Breast epithelium (tissue), 3 donors: Measurements from ENCODE around the gene PCGF2.

ENCODE experiments used
- POLR2A ChIP-seq: fragments of 450-650 bp; IDR thresholded peaks from one replicate; pipeline ENCODE4 v1.6.1; 2016; ENCODE audit warnings: antibody characterized with exemption, mild to moderate bottlenecking, moderate library complexity
- POLR2AphosphoS5 ChIP-seq, 3 donors: sonication (generic); formaldehyde crosslinking; IDR thresholded peaks; one replicate each; pipeline ENCODE4 v1.6.1; 2017; ENCODE audit warnings: antibody characterized with exemption in 3 of 3
- TF ChIP-seq, protein P1 (sequence below), 3 donors: fragments of 450-650 bp; IDR thresholded peaks; one replicate each; pipeline ENCODE4 v1.5.1; 2016 to 2017; ENCODE audit warnings: antibody characterized with exemption in 3 of 3, mild to moderate bottlenecking in 3 of 3, moderate library complexity in 3 of 3

DNA sequence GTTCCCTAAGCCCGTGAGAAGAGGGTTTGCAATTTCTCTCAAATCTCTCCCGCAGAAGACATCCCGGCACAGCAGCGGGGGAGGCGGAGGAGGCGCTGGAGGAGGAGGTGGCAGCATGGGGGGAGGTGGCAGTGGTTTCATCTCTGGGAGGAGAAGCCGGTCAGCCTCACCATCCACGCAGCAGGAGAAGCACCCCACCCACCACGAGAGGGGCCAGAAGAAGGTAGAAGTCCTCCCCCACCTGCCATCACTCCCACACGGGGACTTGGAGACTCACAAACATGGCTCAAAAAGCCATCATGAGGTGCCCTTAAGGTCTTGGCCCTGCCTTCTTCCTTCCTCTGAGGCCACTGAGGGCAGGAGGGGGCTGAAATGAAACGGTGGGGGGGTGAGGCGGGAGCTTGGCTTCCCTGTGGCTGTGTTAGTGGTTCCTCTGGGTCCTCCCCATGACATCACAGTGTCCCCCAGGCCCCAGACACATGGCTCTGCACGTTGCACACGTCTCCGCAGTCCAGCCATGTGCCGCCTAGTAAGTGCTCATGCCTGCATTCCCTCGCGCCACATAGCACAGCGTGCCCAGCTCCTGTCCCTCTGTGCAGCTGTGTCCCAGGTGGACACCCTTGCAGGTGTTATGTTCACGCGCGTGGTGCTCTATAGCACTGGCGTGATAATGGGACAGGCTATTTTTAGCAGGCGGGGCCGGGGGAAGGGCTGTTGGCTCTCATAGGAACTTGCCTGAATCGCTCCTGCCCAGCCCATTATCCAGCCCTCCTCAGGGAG, 36.2 kb downstream of the PCGF2 start:
- TF ChIP-seq POLR2A (no peak), POLR2AphosphoS5 (IDR thresholded peaks at IDR 0.05) (no peak)
- TF ChIP-seq, protein P1, sequence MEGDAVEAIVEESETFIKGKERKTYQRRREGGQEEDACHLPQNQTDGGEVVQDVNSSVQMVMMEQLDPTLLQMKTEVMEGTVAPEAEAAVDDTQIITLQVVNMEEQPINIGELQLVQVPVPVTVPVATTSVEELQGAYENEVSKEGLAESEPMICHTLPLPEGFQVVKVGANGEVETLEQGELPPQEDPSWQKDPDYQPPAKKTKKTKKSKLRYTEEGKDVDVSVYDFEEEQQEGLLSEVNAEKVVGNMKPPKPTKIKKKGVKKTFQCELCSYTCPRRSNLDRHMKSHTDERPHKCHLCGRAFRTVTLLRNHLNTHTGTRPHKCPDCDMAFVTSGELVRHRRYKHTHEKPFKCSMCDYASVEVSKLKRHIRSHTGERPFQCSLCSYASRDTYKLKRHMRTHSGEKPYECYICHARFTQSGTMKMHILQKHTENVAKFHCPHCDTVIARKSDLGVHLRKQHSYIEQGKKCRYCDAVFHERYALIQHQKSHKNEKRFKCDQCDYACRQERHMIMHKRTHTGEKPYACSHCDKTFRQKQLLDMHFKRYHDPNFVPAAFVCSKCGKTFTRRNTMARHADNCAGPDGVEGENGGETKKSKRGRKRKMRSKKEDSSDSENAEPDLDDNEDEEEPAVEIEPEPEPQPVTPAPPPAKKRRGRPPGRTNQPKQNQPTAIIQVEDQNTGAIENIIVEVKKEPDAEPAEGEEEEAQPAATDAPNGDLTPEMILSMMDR (IDR thresholded peaks at IDR 0.05) = no peak
